HFF-Myc (cell line): Measurements from ENCODE around the gene PKM.

Experiments used
- DNase-seq: peaks from one replicate; pipeline ENCODE4 v3.0.0-alpha.2; 2011; ENCODE audit warnings: low read depth; ENCODE audit errors: extremely low read depth
- H3K4me3 ChIP-seq: replicated peaks from 2 replicates; pipeline ENCODE4 v1.5.1; 2011; ENCODE audit warnings: low read depth, mild to moderate bottlenecking, control low read depth, low read length
- CTCF ChIP-seq: IDR thresholded peaks from 2 replicates; pipeline ENCODE4 v1.5.1; 2012; ENCODE audit warnings: mild to moderate bottlenecking, low read depth, low read length, control low read depth; ENCODE audit errors: missing control alignments

The PKM gene

GRCh38 chr15:72227720-72228119, 3.3 kb downstream of the PKM start:
- DNase-seq: no peak
- TF ChIP-seq CTCF: no peak
- H3K4me3 ChIP-seq: peak overlapping the region; percentile 84

GRCh38 chr15:72227192-72227586, 3.8 kb downstream of the PKM start:
- H3K4me3 ChIP-seq: peak overlapping the region; percentile 84
- DNase-seq: no peak
- no peak for TF ChIP-seq CTCF

GRCh38 chr15:72223278-72223677, 7.7 kb downstream of the PKM start:
- no peak for TF ChIP-seq CTCF
- no peak overlapping the region for H3K4me3 ChIP-seq
- no peak for DNase-seq

GRCh38 chr15:72222393-72222792, 8.6 kb downstream of the PKM start:
- H3K4me3 ChIP-seq: no peak overlapping the region
- no peak for TF ChIP-seq CTCF
- no peak for DNase-seq

- H3K4me3 ChIP-seq: no peak overlapping the region
- no peak for TF ChIP-seq CTCF
- DNase-seq: no peak
Measured at GRCh38 chr15:72220687-72221086, 10.3 kb downstream of the PKM start.

- DNase-seq: no peak
- no peak overlapping the region for H3K4me3 ChIP-seq
- TF ChIP-seq CTCF: no peak
Measured at GRCh38 chr15:72217216-72217615, 13.8 kb downstream of the PKM start.

- DNase-seq: no peak
- TF ChIP-seq CTCF: no peak
- no peak overlapping the region for H3K4me3 ChIP-seq
Measured at GRCh38 chr15:72216079-72216478, 14.9 kb downstream of the PKM start.
